ENCODE data around the gene PRKG1. TPM values are rescaled to one million over a fixed set of nuclear protein-coding genes. Genes with fewer than 3 reads are reported as not detected.

PRKG1 gene
- total and polyA plus RNA-seq, 2 of the 8 experiments (the other 6 are each of a cell fraction or from before 2014, with no cell fraction given): 4.2 to 15.2 TPM

- Histone ChIP-seq H3K9me3 (ENCODE audit: insufficient read depth in 2 of 2, low read depth in 1 of 2, low read length in 1 of 2) (no peaks in the 10 kb centered on the region), H3K9ac (replicated peaks in 1 of 4; ENCODE audit: extremely low read depth in 1 of 4, low read depth in 3 of 4, low read length in 3 of 4) (no peak overlapping the region), H2BK15ac (ENCODE audit: low read length) (no peak overlapping the region), H3K36me3 (ENCODE audit: control insufficient read depth in 2 of 4, insufficient read depth in 4 of 4, low read length in 3 of 4) (no peaks in the 10 kb centered on the region), H3K4me1 (replicated peaks in 1 of 4; ENCODE audit: control insufficient read depth in 3 of 4, insufficient read depth in 4 of 4, low read length in 3 of 4) (peaks cover 0 to 10% (median 8%) of the 10 kb centered on the region in 4 experiments; a peak in 3 of 7 replicates), H2AK5ac (ENCODE audit: low read depth, low read length) (no peak overlapping the region), H2BK20ac (ENCODE audit: low read length) (no peak overlapping the region), H3K18ac (ENCODE audit: extremely low read depth, low read length) (no peak overlapping the region), H2BK12ac (ENCODE audit: low read depth, low read length) (no peak overlapping the region), H3K4me2 (ENCODE audit: insufficient read depth in 1 of 2, low read depth in 2 of 2, low read length in 2 of 2) (peak overlapping the region; percentile 9 to 49; a peak in 2 of 4 replicates), H4K8ac (ENCODE audit: extremely low read depth, insufficient read depth, low read length) (no peak overlapping the region), H4K5ac (ENCODE audit: insufficient read length, low read depth, low read length) (peak overlapping the region; percentile 67), H3K14ac (ENCODE audit: insufficient read length) (no peak overlapping the region), H2BK120ac (replicated peaks; ENCODE audit: low read depth, low read length) (peak overlapping the region; percentile 61), H2BK5ac (ENCODE audit: low read depth, low read length) (no peak overlapping the region), H3K23ac (ENCODE audit: insufficient read length) (no peak overlapping the region), H3K27me3 (replicated peaks in 1 of 4; ENCODE audit: control insufficient read depth in 3 of 4, extremely low read depth in 1 of 4, insufficient read depth in 3 of 4, low read length in 3 of 4) (no peaks in the 10 kb centered on the region), H3K79me1 (ENCODE audit: low read depth, low read length) (no peaks in the 10 kb centered on the region), H3K27ac (ENCODE audit: low read depth, low read length) (no peak overlapping the region), H4K20me1 (replicated peaks in 1 of 2; ENCODE audit: control insufficient read depth in 1 of 2, insufficient read depth in 2 of 2, low read length in 2 of 2) (no peaks in the 10 kb centered on the region), H3K79me2 (ENCODE audit: control insufficient read depth in 1 of 2, insufficient read depth in 2 of 2, low read length in 2 of 2) (peaks cover 0 to 4% of the 10 kb centered on the region in 2 experiments; a peak in 1 of 4 replicates), H3K56ac (replicated peaks; ENCODE audit: insufficient read length, low read depth, low read length) (no peak overlapping the region), H3K4ac (replicated peaks; ENCODE audit: insufficient read length, low read depth, low read length) (no peak overlapping the region), H2AFZ (ENCODE audit: low read length) (no peak overlapping the region), H3K4me3 (ENCODE audit: extremely low read depth in 1 of 4, insufficient read depth in 2 of 4, low read depth in 3 of 4, low read length in 4 of 4) (peak overlapping the region in 1 of 4 experiments; percentile 19; a peak in 1 of 8 replicates), H3K23me2 (ENCODE audit: low read depth, low read length) (no peaks in the 10 kb centered on the region), H4K91ac (replicated peaks; ENCODE audit: insufficient read length, low read length) (no peak overlapping the region)
- 80% methylated on average over 2 of the region's 2 CpGs; no CpG with 5 or more reads in 1 of the 2 experiments for WGBS, 2 experiments (ENCODE audit: extremely low coverage in 1 of 2, insufficient coverage in 1 of 2, insufficient read length in 1 of 2, insufficient replicate concordance in 2 of 2, low coverage in 1 of 2, low lambda C conversion rate in 2 of 2, missing lambda C conversion rate in 1 of 2)
- POLR2A ChIA-PET (ENCODE audit: partially characterized antibody): no interaction called here
- FAIRE-seq (peak; percentile 92), DNase-seq (ENCODE audit: low read depth in 1 of 2, low spot score in 2 of 2) (no peak)
- CTCF ChIA-PET (ENCODE audit: partially characterized antibody): no interaction called here
- no peak for TF ChIP-seq SIX5 (IDR thresholded peaks at IDR 0.05; ENCODE audit: low read depth, low read length)
- no peak for TF ChIP-seq SP4 (IDR thresholded peaks at IDR 0.05; ENCODE audit: low read length)
- no peak for TF ChIP-seq HDAC6 (IDR thresholded peaks at IDR 0.05; ENCODE audit: low read depth, low read length)
- TF ChIP-seq JUN (IDR thresholded peaks at IDR 0.05; ENCODE audit: low read depth, low read length): no peak
- no peak for TF ChIP-seq YY1 (IDR thresholded peaks at IDR 0.05; ENCODE audit: low read depth, low read length)
- peak; percentile 65; the same call in 1 of the 2 replicates for TF ChIP-seq TEAD4 (IDR thresholded peaks at IDR 0.05; ENCODE audit: low read depth, low read length)
- no peak for TF ChIP-seq SAP30 (IDR thresholded peaks at IDR 0.05; ENCODE audit: insufficient read depth, insufficient replicate concordance, low read length)
- no peak for TF ChIP-seq EGR1 (IDR thresholded peaks at IDR 0.05; ENCODE audit: borderline replicate concordance, low read depth, low read length)
- no peak for TF ChIP-seq SIN3A (conservative IDR thresholded peaks at IDR 0.05 in 1 of 2, IDR thresholded peaks at IDR 0.05 in 1 of 2; ENCODE audit: low read depth in 1 of 2, low read length in 2 of 2)
- no peak for TF ChIP-seq TAF7 (optimal IDR thresholded peaks at IDR 0.05; ENCODE audit: borderline replicate concordance, low read depth, low read length)
- TF ChIP-seq CHD2 (IDR thresholded peaks at IDR 0.05; ENCODE audit: low read length): no peak
- TF ChIP-seq POLR2AphosphoS5 (IDR thresholded peaks at IDR 0.05; ENCODE audit: low read depth, low read length): no peak
- TF ChIP-seq KDM1A (IDR thresholded peaks at IDR 0.05; ENCODE audit: borderline replicate concordance, low read length): no peak
- no peak for TF ChIP-seq GTF2F1 (IDR thresholded peaks at IDR 0.05; ENCODE audit: borderline replicate concordance, low read depth, low read length)
- no peak for TF ChIP-seq KDM4A (IDR thresholded peaks at IDR 0.05; ENCODE audit: low read depth, low read length, severe bottlenecking)
- TF ChIP-seq ASH2L (IDR thresholded peaks at IDR 0.05; ENCODE audit: low read length): no peak
Measured at GRCh38 chr10:51203359-51203758, 129.1 kb downstream of the PRKG1 start.

Data from H1 (cell line).